Esophagus mucosa (tissue), 1 donor: ENCODE data around the gene AMOTL2. TPM values are rescaled to one million over a fixed set of nuclear protein-coding genes. Genes with fewer than 3 reads are reported as not detected.

Experiments
- ATAC-seq: fragments of 200-7000 bp; cut with Tn5 transposase; one replicate; pipeline ENCODE4 v1.9.1; 2020
- total RNA-seq: library from RNA; stranded (reverse); gene quantifications from one replicate; pipeline ENCODE4 v1.2.4, GENCODE V29; 2023
- donor health status: DM: yes; HTN: yes; CAD: no.

The AMOTL2 gene
- total RNA-seq, 1 donor from 2014 or later: 33.2 TPM

DNA sequence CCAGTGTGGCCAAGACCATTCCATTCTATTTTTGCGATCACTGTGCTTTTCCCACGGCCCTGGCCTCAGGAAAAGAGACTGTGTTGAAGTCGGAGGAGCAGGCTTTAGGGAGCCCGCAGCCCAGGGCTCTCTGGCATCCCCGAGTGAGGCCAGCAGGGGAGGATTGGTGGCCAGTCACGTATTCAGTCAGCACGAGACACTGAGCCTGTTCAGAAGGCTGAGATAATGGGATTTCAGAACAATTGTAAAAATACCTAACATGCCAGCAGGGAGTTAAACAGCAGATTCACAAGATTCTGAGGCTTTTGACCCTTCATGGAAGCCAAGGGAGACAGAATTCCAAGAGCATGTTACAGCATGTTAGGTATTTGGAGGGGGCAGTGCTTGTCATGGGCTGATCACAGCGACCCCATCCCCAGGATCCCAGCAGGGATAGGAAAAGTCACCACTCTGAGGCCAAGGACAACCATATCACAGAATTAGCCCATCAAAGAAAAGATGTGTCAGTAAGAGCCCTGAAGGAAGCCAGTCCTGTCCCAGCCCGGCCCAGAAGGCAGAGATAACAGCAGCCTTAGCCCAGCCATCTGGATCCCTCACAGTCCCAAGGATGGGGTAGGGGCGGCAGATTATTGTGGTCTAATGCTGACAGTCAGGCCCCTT lies 40.6 kb downstream of the AMOTL2 start:
- ATAC-seq: no peak

DNA sequence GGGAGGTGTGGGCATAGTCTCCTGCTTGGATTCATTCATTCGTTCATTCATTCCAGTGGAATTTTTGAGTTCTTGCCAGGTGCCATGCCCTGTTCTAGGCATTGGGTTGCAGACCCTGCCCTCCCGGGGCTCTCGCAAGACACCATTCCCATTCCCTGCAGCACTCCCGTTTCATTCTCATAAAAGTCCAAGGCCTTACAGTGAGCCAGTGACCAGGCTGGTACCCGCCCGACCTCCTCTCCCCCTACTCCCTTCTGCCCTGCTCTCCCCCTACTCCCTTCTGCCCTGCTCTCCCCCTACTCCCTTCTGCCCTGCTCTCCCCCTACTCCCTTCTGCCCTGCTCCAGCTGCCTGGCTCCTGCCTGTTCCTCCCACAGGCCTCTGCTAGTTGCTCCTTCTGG lies 41.9 kb downstream of the AMOTL2 start:
- no peak for ATAC-seq

DNA sequence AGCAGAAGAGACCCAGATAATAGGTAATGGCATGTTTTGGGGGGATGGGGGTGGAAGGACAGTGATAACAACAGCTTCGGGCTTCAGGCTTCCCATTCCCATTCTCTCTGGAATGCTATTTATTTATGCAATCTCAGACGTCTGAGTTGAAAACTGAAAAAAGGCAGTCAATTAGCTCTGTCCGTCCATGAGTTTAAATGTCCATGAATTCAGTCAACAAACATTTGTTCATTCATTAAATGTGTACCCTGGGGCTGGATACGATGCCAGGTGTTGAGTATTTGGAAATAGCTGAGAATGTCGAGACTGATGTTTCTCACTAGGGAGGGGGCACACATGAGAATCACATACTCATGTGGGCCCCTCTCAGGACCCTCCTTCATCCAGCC lies 42.4 kb downstream of the AMOTL2 start:
- ATAC-seq: no peak

DNA sequence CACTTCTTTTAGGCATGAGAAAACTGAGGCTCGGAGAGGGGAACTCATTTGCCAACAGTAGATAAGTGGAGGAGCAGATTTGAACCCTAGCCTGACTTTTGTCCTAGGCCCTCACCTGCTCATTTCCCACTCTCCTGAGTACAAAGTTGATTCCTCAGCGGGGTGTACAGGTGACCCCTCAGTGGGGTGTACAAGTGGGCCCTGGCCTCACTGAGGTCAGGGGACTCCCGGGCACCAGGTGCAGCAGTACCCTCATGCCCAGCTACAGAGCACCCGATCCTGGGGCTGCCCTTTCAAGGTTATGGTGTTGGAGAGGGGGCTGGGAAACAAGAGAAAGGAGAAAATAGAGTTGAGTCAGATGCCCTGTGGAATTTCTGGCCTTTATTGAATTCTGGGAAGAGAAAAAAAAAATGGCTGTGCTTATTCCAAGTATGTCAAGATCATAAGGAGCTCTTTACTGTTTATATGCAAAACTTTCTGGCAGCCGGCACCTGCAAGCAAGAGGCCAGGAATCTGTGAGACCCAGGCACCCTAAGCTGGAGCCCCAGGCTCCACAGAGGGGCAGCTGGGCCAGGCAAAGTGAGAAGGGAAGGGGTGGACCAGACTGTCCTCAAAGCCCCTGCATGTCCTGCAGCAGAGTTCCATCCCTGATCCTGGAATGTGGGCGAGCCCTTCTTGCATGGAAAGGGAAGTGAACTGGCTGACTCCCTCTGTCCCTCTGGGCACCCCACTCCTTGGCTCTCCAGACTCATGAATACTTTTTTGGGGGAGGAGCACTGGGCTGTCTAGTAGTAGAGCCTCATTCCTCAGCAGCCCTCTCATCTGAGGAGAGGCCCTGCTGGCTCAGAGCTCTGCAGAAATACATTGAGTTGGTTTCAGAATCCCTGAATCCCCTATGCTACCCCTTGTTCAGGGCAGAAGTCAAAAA lies 43.1 kb downstream of the AMOTL2 start:
- peak; percentile 59 for ATAC-seq

DNA sequence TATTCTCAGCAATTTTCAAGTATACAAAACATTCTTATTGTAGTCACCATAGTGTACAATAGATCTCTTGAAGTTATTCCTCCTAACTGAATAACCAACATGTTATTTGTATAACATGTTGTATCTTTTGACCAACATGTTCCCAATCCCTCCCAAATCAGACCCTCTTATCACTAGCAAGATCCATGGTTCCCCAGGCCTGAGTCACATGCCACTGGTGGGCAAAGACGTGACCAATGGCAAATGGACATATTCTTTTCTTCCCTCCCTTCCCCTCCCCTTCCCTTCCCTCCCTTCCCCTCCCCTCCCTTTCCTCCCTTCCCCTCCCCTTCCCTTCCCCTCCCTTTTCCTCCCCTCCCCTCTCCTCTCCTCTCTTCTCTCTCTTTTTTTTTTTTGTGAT lies 45.4 kb downstream of the AMOTL2 start:
- no peak for ATAC-seq

DNA sequence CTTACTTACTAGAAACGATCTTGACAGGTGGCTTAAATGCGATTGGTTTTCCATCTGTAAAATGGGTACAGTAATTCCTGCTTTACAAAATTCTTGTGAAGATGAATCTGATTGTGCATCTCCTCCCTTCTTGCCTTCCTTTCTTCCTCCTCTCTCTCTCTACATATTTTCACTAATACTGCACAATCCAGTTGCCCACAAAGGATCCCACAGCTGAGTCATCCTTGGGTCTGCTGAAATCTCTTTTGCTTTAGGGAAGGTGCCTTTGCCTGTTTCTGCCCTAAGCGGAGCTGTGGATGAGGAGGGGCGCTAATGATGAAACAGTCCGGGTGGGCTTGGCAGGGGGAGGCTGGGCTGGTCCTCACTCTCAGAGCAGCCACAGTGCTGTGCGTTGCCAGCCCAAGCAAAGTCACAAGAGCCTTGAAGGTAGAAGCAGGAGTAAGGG lies 46.1 kb downstream of the AMOTL2 start:
- ATAC-seq: peak; percentile 36

DNA sequence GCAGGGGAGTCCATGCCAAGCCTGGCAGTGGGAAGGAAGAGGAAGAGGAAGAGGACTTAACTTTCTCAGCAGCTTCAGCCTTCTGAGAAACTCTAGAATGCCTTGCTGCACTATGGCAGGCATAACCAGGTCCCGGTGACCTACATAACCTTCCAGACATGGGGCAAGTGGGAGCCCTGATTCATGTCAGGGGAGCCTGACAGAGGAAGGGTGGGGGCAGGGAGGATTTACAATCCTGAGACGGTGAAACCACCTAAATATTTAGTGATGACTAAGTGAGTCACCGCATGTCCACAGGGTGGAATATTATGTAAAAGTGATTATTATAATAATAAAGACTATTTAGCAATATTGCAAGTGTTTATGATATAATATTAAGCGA lies 46.7 kb downstream of the AMOTL2 start:
- peak; percentile 75 for ATAC-seq

DNA sequence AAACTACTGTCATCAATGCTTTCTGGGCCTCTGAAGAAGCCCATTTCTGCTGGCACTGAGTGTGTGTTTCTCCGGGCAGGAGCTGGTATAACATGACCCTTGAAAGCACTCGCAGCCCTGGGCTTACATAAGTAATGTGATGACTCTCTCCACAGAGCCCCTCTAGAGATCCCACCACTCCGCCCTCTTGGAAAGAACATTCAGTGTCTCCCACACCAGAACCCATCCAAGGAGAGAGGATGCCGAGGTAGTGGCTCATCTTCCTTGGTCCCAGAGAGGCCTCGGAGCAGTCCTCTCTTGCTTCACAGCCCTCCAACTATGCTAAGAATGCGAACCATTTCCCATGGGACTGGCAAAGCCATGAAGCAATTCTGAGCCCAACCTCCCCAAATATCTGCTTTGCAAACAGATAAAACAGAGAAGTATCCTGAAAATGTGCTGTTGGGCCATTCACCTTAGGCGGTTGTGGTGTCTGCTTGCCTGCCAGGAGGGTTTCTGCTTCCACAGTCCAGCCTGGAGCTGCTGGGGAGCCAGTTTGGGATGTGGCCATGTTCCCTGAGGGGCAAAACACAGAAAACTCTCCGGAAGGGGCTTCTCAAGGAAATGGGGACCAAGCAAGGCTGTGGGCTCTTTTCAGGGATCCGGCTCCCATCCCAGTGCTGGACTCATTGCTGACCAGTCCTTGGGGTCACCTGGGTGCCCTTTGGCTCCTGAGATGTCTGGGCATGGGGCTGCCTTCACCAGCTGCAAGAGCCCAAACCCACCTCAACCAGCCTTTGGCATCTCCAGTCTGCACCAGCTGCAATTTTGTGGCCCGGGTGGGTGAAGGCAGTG lies 47.3 kb downstream of the AMOTL2 start:
- peak; percentile 6 for ATAC-seq

DNA sequence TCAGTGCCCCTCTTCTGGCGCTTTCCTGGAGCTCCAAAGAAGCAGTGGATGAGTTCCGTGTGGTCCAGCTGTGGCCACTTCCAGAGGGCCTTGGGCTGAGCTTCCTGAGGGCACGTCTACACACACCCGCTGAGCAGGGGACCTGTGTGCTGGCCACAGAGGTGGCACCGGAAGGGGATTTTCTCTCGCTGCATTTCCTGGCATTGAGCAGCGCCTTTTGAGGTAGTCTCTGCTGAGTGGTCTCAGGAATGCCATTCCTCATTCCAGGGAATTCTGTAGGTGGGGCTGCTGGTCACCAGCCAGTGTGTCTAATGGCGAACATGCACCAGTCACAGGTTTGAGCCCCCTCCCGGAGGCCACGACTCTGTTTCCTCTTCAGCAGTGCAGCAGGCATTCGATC lies 48.1 kb downstream of the AMOTL2 start:
- no peak for ATAC-seq

DNA sequence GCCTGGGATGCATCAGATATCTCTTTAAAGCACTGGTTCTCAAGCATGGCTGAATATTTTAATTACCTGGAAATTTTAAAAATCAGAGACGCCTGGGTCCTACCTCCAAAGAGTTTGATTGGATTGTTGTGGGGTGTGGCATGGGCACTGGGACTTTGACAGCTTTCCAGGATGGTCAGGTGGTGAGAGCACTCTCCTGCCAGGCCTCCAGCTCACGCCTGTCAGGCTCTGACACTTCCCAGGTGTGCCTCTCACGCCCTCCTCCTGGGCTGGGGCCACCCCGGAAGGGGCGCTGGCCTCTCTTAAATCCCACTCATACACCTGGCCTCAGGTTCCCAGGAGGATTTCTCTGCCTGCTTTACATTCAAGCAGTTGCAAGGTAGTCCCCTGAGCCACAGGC lies 48.5 kb downstream of the AMOTL2 start:
- peak; percentile 87 for ATAC-seq

DNA sequence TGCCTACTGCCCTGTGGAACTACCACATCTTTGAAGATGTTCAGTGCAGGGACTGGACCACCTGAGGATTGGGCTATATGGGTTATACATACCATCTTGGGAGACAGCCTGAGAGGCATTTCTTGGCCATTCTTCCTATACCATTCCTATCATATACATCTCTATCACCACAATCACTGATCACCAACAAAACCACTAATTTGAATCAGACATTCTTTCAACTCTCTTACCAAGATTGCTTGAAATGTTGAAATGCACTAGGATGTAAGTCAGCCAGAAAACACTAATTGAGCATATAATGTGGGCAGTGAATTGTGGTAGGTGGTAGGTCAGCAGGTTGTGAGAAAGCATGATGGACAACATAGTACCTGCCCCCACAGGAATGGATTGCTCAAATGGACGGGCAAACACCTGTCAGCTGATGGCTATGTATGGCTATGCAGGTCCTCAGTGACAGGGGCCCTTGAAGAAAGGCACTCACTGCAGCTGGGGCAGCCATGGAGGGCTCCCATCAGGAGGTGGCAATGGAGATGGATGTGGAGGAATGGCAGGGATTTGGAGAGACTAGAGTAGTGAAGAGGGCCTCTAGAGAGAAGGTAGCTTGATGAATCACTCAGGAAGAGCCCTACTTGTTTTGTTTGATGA lies 49.1 kb downstream of the AMOTL2 start:
- ATAC-seq: peak; percentile 1

DNA sequence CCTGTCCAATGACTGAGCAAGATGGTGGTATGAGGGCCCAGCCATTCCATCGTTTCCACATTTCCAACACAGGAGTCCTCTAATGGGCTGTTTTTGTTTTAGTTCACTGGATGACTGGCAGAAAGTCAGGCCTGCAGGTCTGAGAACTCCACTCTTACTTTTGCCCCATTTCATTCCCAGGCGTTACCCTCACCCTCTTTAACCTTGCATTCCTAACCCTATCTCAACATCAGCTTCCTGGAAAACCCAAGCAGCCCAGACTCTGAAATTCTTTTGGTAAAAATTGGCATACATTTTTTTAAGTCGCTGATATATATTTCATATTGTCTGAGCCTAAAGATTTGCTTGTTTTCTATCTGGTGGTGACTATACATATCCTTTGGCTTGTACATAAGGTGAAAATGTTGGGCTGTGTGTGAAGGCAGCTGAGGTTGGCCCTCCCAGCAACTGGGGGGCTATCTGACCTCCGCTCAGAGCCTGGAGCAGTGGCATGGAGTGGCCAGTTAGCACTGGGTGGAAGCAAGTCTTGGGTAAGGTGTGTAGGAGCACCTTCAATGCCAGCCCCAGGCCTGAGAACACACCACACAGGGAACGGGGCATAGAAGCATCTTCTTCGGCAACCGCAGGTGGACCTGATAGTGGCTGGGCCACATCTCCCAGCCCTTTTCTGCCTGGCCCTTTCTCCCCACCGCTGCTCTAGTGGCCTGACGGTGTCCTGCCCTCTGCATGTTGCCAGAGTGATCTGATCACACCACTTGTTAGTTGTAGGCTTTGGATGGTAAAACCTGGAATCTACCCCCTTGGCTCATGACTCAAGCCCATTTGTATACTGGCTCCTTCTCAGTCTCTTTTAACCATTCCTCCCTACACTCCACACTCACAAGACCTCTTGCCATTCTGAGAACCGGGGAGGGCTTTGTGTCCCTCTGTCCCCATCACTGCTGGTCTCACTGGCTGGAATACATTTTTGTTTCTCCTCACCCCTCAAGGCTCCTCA lies 50.0 kb downstream of the AMOTL2 start:
- no peak for ATAC-seq

DNA sequence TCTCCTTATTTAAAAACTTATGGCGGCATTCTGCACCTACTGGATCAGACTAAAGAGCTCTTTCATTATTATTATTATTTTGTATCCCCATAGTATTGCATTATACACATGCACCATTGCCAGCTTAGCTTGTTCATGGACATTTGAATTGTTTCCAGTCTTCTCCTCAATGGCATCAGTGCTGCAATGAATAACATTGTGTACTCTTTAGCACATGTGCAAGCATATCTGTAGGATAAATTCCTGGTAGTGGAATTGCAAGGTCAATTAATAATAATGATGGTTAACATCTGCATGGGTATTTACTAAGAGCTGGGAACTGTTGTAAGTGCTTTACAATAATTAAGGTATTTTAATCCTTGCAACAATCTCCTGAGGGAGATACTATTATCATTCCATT lies 52.0 kb downstream of the AMOTL2 start:
- ATAC-seq: no peak

DNA sequence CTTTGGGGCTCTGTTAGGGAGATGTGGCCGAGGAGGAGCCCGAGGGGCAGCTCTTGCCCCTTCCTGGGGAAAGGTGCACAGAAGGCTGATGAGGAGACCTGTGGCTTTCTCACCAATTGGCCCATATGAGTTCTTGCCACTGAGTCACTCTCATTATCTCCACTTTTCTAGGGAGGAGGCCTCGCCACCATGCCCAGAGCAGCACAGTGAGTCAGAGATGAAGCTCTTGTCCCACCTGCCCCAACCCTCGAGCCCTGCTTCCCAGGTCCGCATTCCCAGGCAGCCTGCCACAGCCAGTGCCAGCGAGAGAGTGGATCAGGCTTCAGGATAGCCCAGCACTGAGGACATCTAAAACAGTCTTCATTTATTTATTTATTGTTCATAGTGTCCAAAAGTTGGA lies 53.5 kb downstream of the AMOTL2 start:
- peak; percentile 59 for ATAC-seq

DNA sequence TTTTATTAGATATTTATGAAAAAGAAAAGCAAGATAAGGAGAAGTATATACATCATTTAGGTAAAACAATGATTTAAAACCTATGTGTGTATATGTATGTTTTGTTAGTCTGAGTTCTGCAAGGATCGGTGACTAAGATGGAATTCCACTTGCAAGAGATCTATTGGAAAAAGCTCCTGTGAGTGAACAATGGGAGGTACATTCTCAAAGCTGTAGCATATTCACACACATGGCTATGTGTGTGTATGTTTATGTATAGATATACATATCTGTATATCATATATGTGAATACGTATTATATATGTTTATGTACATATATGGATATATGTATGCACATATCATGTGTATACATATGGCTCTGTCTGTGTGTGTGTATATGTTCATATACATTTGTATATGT lies 54.3 kb downstream of the AMOTL2 start:
- ATAC-seq: no peak

DNA sequence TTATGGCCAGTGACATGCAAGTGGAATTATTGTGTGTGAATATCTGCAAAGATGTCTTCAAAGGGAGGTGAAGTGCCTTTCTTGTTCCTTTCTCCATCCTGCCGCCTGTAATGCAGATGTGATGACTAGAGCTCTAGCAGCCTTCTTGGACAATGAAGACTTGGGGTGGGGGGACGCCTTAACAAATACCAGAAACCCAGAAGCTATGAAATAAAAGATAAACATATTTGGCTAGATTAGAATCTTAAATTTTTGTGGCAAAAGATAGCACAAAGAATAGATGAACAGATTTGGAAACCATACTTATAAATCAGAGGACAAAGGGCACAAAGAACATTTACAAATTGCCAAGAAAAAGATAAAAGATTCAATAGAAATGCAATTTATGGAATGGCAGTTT lies 56.1 kb downstream of the AMOTL2 start:
- no peak for ATAC-seq

DNA sequence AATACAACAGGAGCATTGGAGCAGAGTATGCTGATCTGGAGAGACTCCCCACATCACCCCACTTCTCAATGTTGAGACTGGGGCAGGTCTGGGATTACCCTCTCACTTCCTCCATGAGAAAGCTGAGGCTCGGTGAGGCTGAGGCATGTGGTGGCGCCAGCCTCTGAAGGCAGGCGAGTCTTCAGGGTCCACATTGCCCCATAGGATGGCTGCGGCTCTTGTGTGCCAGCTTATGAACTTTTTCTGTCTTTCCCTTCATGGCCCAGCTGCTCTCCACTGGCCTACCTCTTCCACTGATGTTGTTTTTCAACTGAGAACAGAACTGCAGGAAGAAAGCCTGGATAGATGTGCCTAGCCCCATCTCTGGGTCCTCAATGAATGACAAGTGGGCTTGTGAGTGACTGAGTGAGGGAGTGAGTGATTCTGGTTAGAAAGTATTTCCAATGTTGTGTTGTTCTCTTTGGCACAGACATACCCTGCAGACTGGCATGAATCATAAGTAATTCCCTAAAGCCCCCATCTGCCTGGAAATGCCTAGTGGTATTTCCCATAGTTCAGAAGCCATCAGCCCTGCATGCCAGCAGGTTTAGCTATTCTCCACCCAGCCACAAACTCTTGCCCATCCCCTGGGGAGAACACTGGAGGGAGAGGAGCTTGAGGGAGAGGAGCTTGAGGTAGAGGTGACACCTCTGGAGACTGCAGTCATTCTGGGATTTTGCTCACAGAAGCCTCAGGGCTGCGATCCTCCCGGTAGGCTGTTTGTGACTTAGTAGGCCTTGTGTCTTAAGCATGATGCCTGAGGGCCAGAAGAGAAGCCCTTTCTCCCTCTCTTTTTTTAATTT lies 56.9 kb downstream of the AMOTL2 start:
- ATAC-seq: peak; percentile 7

DNA sequence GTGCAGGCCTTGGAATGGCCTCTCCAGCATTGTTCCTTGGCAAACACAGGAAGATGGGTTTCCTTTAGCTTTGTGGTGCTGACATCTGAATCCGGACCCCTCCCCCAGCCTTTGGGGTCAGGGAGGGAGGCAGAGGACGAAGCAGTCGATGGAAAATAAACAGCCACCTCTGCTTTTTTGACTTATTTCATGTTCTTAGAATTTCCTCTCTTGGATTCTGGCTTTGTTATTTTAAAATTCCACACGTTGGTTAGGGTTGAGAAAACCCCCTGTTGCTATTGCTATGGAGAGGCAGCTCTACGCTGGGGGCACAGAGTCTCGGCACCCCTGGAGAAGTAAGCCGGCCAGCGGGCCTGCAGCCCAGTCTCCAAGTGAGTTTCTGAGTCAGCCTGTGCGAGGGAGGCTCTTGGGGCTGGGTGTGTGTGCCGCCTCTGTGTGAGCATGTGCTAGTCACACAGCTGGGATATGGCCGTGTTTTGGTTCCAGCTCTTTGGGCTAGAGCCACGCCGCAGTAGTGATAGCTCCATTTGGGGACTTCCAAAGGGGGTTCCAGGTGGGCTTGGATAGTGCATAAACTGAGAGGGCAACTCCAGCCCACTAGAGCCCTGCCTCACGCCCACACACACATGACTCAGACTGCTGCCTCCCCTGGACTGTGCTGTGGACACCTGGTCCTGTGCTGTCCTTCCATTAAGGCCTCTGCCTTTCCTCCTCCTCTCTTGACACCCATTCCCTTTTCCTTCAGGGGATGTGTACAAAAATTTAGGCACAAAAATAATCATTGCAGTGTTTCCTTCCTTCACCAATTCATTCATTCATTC lies 58.8 kb downstream of the AMOTL2 start:
- ATAC-seq: peak; percentile 46

DNA sequence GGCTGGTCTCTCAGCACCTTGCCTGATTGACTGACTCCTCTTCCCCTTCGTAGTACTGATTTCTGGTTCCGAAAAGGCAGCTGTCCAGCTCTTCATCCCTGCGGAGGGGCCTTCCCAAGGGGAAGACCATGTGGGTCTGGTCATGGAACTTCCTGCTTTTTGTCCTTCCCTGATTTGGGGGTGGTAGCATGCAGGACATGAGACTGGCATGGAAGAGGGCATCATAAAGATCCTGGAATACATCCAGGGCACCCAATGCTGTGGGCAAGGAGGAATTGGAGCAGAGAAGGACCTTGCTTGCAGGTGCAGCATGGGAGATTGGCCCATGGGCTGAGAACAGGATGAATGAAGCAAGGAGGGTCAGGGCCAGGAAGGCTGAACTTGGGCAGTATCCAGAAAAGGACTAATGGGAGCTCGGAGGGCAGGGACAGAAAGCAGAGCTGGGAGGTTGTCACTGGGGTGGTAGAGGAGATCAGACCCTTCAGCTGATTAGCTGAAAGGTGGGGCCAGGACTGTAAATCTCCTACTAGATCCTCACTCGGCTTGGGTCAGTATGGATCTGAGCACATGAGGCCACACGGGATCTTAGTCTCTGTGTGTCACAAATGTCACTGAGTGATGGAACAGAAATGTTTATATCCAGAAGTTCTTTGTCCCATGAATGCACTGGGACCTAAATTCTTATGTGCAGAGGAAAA lies 59.5 kb downstream of the AMOTL2 start:
- no peak for ATAC-seq
